ENCODE results near the gene TBC1D2B.
"Not testable (repeated sequence)": the region's sequence is repeated elsewhere in the genome, so short reads cannot be mapped to it uniquely, and the experiment has no call there.

The TBC1D2B gene

GRCh38 chr15:77974416-77975331 lies 102.8 kb downstream of the TBC1D2B start:
- no peak for DNase-seq (ENCODE audit: low spot score)
- TF ChIP-seq, protein P1, sequence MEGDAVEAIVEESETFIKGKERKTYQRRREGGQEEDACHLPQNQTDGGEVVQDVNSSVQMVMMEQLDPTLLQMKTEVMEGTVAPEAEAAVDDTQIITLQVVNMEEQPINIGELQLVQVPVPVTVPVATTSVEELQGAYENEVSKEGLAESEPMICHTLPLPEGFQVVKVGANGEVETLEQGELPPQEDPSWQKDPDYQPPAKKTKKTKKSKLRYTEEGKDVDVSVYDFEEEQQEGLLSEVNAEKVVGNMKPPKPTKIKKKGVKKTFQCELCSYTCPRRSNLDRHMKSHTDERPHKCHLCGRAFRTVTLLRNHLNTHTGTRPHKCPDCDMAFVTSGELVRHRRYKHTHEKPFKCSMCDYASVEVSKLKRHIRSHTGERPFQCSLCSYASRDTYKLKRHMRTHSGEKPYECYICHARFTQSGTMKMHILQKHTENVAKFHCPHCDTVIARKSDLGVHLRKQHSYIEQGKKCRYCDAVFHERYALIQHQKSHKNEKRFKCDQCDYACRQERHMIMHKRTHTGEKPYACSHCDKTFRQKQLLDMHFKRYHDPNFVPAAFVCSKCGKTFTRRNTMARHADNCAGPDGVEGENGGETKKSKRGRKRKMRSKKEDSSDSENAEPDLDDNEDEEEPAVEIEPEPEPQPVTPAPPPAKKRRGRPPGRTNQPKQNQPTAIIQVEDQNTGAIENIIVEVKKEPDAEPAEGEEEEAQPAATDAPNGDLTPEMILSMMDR (IDR thresholded peaks at IDR 0.05; ENCODE audit: extremely low read depth, missing control alignments) = no peak

GRCh38 chr15:77974098-77974414 lies 103.5 kb downstream of the TBC1D2B start:
- TF ChIP-seq, protein P1 (IDR thresholded peaks at IDR 0.05; ENCODE audit: extremely low read depth, missing control alignments) = no peak
- no peak for DNase-seq (ENCODE audit: low spot score)

GRCh38 chr15:77973273-77974097 lies 104.0 kb downstream of the TBC1D2B start:
- DNase-seq (ENCODE audit: low spot score) = not testable (repeated sequence)

DNA sequence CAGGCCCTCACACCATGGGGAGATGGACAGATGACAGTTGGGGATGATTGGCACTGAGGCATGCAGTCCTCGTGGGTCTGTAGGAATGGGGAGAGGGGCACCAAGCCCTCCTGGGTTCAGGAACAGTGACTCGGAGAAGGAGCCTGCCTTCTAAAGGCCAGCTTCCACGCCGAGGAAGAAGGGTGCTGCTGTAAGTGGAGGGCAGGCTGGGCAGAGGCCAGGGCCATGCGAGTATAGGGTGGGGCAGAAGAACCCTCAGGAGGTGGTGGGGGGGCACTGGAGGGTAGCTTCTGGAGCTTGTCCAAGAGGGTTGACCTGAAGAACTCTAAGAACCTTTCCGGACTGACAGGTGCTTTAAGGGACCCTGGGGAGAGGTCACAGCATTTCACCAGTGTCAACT lies 104.8 kb downstream of the TBC1D2B start:
- not testable (repeated sequence) for DNase-seq (ENCODE audit: low spot score)

DNA sequence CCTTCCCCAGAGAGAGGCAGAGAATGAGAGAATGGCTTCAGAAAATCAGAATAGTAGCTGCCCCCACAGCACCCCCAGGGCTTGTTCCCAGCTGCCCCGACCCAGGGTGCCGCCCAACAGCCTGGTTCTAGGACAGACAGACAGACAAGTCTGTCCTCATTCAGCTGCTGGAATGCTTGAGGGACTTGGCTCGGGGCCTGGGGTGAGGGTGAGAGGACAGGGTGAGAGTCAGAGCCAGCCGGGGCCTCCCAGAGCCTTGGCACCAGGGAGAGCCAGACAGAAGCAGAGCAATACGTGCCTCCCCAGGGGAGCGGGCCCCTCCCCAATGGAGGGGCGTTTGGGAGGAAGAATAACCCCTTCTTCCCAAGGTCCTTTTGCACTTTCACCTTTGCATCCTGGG lies 105.6 kb downstream of the TBC1D2B start:
- DNase-seq (ENCODE audit: low spot score) = not testable (repeated sequence)

GRCh38 chr15:77970813-77971360 lies 106.6 kb downstream of the TBC1D2B start:
- DNase-seq (ENCODE audit: low spot score) = not testable (repeated sequence)

DNA sequence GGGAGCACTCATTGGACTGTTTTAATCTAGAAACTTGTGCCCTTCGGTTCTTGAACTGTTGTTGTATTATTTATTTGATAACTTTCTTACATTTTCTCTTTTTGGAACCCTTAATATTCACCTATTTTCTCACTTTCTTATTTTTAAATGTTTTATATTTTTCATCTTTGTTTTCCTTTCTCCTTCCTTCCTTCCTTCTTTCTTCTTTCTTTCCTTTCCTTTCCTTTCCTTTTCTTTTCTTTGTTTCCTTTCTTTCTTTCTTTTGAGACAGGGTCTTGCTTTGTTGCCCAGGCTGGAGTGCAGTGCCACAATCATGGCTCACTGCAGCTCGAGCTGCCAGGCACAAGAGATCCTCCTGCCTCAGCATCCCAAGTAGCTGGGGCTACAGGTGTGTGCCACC lies 108.5 kb downstream of the TBC1D2B start:
- no peak for DNase-seq (ENCODE audit: low spot score)
- TF ChIP-seq, protein P1 (IDR thresholded peaks at IDR 0.05; ENCODE audit: extremely low read depth, missing control alignments) = no peak

DNA sequence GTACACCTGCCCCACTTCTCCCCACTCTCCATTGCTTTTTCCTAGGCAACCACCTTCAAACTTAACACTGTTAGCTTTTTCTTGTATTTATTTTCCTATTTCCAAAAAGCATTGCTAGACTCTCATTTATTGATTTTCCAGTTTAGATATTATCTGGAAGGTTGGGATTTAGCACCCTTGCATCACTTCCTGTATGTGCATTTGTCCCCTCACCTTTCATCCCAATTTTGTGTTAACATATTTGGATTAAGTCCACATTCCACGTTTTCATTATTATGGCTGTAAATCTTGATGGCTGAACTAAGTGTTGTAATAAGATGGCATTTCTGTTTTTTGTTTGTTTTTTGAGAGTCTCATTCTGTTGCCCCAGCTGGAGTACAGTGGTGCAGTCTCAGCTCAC lies 109.7 kb downstream of the TBC1D2B start:
- TF ChIP-seq, protein P1 (IDR thresholded peaks at IDR 0.05; ENCODE audit: extremely low read depth, missing control alignments) = no peak
- no peak for DNase-seq (ENCODE audit: low spot score)

GRCh38 chr15:77967235-77967615 lies 110.3 kb downstream of the TBC1D2B start:
- DNase-seq (ENCODE audit: low spot score) = not testable (repeated sequence)
